HL-60 (cell line): ENCODE data around the gene RIPK3.

ENCODE experiments used
- DNase-seq, 2 experiments: peaks; one replicate each; pipeline ENCODE4 v3.0.0-alpha.2; 2010 to 2020; ENCODE audit warnings: low read depth in 1 of 2, low spot score in 1 of 2
- H3K27ac ChIP-seq: fragments of 250-450 bp; sonication (Bioruptor Pico); replicated peaks from 2 replicates; pipeline ENCODE4 v1.5.1; 2020; ENCODE audit warnings: mild to moderate bottlenecking, moderate library complexity
- H3K27me3 ChIP-seq: fragments of 250-450 bp; sonication (Bioruptor Pico); 2 replicates; pipeline ENCODE4 v1.5.1; 2021; ENCODE audit warnings: mild to moderate bottlenecking, moderate library complexity; ENCODE audit not compliant: insufficient read depth, poor library complexity, severe bottlenecking
- H3K4me3 ChIP-seq: replicated peaks from 2 replicates; pipeline ENCODE4 v1.5.1; 2011; ENCODE audit warnings: mild to moderate bottlenecking, control low read depth, low read length; ENCODE audit not compliant: insufficient read depth
- CTCF ChIP-seq: IDR thresholded peaks from one replicate; pipeline ENCODE4 v1.5.1; 2011; ENCODE audit warnings: low read length, control low read depth, inconsistent platforms; ENCODE audit not compliant: insufficient read depth
- GABPA ChIP-seq: IDR thresholded peaks from 2 replicates; pipeline ENCODE4 v1.6.1; 2012; ENCODE audit warnings: low read depth
- POLR2AphosphoS5 ChIP-seq: IDR thresholded peaks from 2 replicates; pipeline ENCODE4 v1.6.1; 2012; ENCODE audit warnings: low read depth
- SPI1 ChIP-seq: IDR thresholded peaks from 2 replicates; pipeline ENCODE4 v1.6.1; 2012; ENCODE audit warnings: low read depth, mild to moderate bottlenecking, borderline replicate concordance
- TF ChIP-seq, protein P1 (sequence below): IDR thresholded peaks from 2 replicates; pipeline ENCODE4 v1.6.1; 2012; ENCODE audit warnings: low read depth; ENCODE audit not compliant: insufficient replicate concordance

RIPK3 gene

GRCh38 chr14:24366413-24366720 lies 26.6 kb upstream of the RIPK3 start:
- Histone ChIP-seq H3K4me3 (no peak overlapping the region), H3K27me3 (peaks cover 34% of the 10 kb centered on the region), H3K27ac (no peak overlapping the region)
- TF ChIP-seq, protein P1, sequence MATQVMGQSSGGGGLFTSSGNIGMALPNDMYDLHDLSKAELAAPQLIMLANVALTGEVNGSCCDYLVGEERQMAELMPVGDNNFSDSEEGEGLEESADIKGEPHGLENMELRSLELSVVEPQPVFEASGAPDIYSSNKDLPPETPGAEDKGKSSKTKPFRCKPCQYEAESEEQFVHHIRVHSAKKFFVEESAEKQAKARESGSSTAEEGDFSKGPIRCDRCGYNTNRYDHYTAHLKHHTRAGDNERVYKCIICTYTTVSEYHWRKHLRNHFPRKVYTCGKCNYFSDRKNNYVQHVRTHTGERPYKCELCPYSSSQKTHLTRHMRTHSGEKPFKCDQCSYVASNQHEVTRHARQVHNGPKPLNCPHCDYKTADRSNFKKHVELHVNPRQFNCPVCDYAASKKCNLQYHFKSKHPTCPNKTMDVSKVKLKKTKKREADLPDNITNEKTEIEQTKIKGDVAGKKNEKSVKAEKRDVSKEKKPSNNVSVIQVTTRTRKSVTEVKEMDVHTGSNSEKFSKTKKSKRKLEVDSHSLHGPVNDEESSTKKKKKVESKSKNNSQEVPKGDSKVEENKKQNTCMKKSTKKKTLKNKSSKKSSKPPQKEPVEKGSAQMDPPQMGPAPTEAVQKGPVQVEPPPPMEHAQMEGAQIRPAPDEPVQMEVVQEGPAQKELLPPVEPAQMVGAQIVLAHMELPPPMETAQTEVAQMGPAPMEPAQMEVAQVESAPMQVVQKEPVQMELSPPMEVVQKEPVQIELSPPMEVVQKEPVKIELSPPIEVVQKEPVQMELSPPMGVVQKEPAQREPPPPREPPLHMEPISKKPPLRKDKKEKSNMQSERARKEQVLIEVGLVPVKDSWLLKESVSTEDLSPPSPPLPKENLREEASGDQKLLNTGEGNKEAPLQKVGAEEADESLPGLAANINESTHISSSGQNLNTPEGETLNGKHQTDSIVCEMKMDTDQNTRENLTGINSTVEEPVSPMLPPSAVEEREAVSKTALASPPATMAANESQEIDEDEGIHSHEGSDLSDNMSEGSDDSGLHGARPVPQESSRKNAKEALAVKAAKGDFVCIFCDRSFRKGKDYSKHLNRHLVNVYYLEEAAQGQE = no peak
- no peak for TF ChIP-seq SPI1
- no peak for TF ChIP-seq GABPA
- TF ChIP-seq POLR2AphosphoS5 = no peak
- no peak for TF ChIP-seq CTCF
- no peak for DNase-seq

- peak; percentile 38 to 84 for DNase-seq
- no peak overlapping the region for H3K27ac ChIP-seq
- TF ChIP-seq POLR2AphosphoS5 (no peak), CTCF (peak; percentile 61)
- H3K27me3 ChIP-seq = peaks cover 34% of the 10 kb centered on the region
- H3K4me3 ChIP-seq = no peak overlapping the region
Observed at GRCh38 chr14:24365600-24366412, 26.0 kb upstream of the RIPK3 start.

DNA sequence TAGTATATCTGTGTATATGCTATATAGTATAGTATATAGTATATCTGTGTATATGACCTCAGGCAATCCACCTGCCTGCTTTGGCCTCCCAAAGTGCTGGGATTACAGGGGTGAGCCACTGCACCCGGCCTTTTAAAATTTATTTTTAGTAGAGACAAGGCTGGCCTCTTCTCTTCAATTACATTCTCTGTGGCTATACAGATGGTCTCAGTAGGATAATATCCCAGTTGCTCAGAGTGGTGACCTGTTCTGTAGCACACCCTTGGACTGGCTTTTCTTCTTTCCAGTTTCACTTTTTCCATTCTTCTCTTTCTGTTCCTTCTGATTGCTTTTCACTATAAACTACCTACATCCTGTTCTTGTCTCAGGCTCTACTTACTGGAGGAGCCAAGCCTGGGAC lies 25.1 kb upstream of the RIPK3 start:
- Histone ChIP-seq H3K27me3 (peaks cover 34% of the 10 kb centered on the region), H3K27ac (no peak overlapping the region), H3K4me3 (no peak overlapping the region)
- DNase-seq = no peak
- TF ChIP-seq CTCF (no peak), SPI1 (no peak), GABPA (no peak), POLR2AphosphoS5 (no peak)
- TF ChIP-seq, protein P1 = no peak

- Histone ChIP-seq H3K27ac (no peak overlapping the region), H3K4me3 (no peak overlapping the region), H3K27me3 (peaks cover 25% of the 10 kb centered on the region)
- DNase-seq = no peak
- TF ChIP-seq CTCF = no peak
- no peak for TF ChIP-seq SPI1
- no peak for TF ChIP-seq POLR2AphosphoS5
- TF ChIP-seq GABPA = no peak
- TF ChIP-seq, protein P1 = no peak
Observed at GRCh38 chr14:24363401-24363800, 23.6 kb upstream of the RIPK3 start.
